Ammon's horn (tissue), 1 donor: ENCODE measurements around the gene ENSA.
A peak's percentile ranks its signal among the peaks of the same experiment; 100 is the strongest.
"Not testable (repeated sequence)": the region's sequence is repeated elsewhere in the genome, so short reads cannot be mapped to it uniquely, and the experiment has no call there.

Experiments used
- DNase-seq: peaks from one replicate; pipeline ENCODE4 v3.0.0-alpha.2; 2016; ENCODE audit warnings: low spot score

Gene ENSA, protein sequence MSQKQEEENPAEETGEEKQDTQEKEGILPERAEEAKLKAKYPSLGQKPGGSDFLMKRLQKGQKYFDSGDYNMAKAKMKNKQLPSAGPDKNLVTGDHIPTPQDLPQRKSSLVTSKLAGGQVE

DNA sequence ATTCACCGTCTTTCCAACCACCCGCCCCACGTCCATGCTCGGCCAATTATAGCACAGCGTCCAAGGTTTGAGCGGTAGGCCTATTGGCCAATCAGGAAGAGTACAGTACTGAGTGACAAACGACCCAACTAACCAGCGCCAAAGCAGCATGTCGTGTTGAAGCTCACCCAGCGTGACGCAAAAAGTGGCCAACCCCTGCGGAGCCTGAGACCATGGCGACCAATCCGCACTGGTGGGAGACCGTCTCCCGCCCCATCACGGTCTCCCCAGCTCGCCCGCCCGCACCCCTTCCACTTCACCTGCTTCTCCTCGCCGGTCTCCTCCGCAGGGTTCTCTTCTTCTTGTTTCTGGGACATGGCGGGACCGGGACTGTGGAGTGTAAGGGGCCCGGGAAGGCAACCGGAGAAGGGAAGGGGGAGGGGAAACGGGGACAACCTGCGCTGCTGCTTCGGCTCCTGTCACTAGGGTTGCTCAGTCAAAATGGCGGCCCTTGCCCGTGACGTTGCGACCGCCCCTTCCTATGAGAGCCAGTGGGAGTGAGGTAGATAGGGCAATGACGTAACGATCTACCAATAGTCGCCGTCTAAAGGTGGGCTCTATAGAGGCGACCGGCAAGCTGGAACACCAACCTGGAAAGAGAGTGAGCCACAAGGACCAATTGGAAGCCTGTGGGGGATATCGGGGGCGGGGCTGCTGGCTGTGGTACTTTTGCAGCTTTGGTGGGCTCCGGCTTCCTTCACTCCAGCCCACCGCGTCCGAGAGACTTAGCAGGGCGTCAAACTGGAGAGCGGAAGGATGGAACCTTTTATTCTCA lies at the start of gene ENSA:
TSS of gene ENSA (minus strand) at position 498 of the 814 bp plus-strand sequence. CDS start at position 356, 142 bp downstream.
- peak; percentile 100 for DNase-seq

DNA sequence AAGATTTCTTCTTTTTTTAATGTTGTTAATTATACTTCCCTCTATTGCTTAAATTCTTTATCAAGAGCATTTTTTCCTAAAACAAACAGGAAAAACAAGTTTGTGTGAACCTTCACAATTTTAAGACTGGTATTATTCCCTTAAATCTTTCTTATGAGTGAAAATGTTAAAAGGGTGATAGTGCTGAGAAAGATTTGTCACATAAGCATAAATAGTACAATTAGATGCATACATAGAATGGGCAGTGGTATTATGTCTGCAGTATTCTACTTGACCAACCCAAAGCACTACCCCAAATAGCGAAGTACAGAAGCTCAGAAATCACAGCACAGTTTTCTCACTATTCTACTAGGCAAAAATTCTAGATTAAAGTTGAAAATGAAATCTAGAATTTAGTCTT lies 49.6 kb upstream of the ENSA start:
- no peak for DNase-seq

DNA sequence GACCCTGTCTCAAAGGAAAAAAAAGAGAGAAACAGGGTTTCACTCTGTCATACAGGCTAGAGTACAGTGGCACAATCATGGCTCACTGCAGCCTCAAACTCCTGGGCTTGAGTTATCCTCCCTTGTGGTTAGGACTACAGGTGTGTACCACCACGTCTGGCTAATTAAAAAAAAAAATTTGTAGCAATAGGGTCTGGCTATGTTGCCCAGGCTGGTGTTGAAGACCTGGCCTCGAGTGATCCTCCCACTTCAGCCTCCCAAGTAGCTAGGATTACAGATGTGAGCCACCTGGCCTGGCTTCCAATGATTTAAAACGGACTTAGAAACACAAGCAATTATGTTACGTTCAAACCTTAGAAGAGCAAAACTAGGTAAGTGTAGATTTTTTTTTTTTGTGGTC lies 45.5 kb upstream of the ENSA start:
- DNase-seq, result no peak

DNA sequence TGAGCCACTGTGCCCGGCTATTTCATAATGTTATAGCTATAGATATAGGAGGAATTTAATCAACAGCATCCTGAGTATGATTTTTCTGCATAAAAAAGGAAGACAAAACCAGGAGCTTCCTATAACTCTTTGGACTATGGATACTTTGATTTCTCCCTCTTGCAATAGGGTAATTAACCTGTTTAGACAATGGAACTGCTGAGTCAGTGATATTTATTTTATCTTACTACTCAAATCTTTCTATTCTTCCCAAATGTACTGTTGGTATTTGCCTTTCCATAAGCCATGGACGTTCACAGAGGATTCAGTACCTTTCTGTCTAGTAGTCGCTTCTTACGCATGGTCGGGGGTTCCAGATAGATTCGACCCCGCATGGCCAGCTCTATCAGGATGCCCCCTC lies 33.9 kb upstream of the ENSA start:
- DNase-seq, result no peak

DNA sequence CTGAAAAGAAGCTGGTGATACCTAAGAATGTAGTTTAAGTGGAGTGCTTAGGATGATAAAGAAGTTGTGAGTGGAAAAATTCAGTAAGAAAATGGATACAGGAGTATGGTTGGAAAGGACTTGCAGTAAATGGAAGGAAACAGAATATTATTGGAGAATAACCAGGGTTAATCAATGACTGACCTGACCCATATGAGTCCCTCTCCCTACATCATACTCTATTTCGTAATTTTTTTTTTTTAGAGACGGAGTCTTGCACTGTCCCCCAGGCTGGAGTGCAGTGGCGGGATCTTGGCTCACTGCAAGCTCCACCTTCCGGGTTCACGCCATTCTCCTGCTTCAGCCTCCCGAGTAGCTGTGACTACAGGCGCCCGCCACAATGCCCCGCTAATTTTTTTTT lies 33.4 kb upstream of the ENSA start:
- DNase-seq, result no peak

DNA sequence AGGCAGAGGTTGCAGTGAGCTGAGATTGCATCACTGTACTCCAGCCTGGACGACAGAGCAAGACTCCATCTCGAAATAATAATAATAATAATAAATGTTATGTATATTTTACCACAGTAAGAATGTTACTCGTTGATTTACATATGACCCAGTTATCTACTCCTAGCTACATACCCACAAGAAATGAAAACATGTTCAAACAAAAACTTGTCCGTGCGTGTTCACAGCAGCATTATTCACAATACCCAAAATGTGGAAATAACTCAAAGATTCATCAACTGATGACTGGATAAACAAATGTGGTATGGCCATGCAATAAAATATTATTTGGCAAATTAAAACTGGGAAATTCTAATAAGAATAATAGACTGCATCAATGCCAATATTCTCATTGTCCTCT lies 31.7 kb upstream of the ENSA start:
- no peak for DNase-seq

DNA sequence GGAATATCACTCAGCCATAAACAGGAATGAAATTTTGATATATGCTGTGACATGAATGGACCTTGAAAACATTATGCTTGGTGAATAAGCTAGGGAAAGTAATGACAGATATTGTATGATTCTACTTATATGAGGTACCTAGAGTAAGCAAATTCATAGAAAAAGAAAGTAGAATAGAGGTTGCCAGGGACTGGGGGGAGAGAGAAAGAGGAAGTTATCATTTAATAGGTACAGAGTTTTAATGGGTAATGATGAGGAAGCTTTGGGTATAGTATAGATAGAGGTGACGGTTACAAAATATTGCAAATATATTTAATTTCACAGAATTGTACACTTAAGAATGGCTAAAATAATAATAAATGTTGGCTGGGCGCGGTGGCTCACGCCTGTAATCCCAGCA lies 31.2 kb upstream of the ENSA start:
- DNase-seq, result no peak

DNA sequence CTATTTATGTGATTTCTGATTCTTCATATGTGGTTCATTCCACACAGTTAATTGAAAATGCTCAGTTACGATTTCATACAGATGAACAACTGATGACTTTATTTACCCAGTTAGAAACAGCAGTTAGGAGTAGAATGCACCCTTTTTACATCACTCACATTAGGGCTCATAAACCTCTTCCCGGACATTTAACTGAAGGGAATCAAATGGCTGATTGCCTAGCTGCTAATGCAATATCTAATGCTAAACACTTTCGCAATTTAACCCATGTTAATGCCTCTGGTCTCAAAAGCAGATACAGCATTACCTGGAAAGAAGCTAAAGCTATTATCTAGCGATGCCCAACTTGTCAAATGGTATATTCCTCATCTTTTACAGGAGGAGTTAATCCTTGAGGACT lies 27.7 kb upstream of the ENSA start:
- not testable (repeated sequence) for DNase-seq

DNA sequence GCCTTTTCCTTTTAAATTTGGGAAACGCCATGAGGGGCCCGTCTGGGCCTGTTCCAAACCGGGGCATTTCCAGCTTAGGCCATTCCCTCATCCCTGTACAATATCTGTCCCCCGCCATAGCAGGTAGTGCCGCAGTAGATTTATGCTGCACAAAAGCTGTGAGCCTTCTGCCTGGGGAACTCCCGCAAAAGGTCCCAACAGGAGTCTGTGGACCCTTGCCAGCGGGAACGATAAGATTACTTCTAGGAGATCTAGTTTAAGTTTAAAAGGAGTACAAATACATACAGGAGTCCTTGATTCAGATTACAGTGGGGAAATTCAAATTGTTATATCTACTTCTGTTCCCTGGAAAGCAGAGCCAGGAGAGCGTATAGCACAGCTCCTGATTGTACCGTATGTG lies 25.2 kb upstream of the ENSA start:
- DNase-seq, result not testable (repeated sequence)

DNA sequence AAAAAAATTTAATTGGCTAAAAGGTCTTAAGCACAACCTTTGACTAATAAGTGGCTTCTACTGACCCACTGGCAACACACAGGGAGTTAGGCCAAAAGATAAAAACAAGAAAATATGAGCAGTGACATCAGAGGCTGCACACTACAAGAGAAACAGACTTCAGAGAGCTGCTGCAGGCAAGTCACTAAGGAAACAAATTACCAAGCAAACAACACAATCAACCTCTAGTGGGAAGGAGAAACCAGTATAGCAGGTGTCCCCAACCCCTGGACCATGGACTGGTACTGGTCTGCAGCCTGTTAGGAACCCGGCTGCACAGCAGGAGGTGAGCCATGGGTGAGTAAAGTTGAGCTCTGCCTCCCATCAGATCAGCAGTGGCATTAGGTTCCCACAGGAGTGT lies 20.8 kb upstream of the ENSA start:
- no peak for DNase-seq

DNA sequence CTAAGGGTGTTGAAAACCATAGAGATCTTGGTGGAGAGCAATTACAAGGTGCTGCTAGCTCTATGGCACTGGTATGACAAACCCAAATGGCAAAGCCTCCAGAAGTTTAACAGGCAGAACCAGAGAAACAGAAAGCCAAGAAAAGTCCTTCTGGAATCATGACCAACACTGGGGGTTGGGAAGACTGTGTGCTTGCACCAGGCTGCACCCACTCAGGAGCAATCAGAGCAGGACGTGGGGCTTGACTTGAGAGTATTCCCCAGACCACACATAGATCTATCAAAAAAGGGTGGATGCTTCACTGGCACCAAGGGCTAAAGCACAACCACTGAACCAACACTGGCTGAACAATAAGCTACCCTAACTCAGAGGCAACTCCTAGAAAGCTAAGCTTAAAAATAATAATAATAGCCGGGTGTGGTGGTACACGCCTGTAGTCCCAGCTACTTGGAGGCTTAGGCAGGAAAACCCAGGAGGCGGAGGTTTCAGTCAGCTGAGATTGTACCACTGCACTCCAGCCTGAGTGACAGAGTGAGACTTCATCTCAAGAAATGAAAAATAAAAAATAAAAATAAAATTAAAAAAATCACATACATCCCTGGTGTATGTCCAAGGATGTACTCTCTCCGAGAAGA lies 20.1 kb upstream of the ENSA start:
- no peak for DNase-seq

DNA sequence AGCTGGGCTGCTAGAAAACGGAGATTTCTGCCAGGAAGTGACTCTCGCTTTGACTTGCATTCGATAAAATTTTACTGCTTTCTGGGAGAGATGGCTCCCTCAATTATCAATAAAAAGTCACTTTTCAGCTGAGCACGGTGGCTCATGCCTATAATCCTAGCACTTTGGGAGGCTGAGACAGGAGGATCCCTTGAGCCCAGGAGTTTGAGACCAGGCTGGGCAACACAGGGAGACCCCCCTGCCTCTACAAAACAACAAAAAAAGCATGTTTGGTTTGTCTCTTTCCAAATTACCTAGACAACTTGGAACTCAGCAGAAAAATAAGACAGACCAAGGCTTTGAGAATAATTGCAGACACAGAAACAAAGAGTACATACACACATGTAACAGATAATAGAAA lies 12.9 kb upstream of the ENSA start:
- DNase-seq, result no peak

DNA sequence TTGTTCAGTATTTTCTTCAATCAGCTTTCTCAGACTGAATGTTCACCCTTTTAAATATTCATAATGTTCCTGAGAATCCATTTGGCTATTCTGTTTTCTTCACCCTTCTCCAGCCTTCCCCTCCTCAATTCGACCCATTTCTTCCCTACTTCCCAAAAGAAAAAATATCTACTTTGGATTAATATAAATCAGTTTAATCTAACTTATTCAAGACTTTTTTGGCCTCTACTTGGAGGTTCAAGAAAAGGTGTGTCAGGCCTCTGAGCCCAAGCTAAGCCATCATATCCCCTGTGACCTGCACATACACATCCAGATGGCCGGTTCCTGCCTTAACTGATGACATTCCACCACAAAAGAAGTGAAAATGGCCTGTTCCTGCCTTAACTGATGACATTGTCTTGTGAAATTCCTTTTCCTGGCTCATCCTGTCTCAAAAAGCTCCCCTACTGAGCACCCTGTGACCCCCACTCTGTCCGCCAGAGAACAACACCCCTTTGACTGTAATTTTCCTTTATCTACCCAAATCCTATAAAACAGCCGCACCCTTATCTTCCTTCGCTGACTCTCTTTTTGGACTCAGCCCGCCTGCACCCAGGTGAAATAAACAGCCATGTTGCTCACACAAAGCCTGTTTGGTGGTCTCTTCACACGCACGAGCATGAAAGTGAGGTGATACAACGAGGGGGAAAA lies 11.9 kb upstream of the ENSA start:
- not testable (repeated sequence) for DNase-seq

DNA sequence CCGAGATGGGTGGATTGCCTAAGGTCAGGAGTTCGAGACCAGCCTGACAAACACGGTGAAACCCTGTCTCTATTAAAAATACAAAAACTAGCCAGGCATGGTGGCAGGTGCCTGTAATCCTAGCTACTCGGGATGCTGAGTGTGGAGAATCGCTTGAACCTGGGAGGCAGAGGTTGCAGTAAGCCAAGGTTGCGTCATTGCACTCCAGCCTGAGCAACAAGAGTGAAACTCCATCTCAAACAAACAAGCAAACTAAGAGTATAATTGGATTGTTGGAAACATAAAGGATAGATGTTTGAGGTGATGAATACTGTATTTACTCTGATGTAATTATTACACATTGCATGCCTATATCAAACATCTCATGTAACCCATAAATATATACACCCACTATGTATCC lies 9.0 kb upstream of the ENSA start:
- DNase-seq, result not testable (repeated sequence)

DNA sequence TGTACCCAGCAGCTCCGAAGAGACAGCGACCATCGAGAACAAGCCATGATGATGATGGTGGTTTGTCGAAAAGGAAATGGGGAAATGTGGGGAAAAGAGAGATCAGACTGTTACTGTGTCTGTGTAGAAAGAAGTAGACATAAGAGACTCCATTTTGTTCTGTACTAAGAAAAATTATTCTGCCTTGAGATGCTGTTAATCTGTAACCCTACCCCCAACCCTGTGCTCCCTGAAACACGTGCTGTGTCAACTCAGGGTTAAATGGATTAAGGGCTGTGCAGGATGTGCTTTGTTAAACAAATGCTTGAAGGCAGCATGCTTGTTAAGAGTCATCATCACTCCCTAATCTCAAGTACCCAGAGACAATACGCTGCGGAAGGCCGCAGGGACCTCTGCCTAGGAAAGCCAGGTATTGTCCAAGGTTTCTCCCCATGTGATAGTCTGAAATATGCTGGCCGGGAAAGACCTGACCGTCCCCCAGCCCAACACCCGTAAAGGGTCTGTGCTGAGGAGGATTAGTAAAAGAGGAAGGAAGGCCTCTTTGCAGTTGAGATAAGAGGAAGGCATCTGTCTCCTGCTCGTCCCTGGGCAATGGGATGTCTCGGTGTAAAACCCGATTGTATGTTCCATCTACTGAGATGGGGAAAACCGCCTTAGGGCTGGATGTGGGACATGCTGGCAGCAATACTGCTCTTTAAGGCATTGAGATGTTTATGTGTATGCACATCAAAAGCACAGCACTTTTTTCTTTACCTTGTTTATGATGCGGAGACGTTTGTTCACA lies 5.6 kb upstream of the ENSA start:
- not testable (repeated sequence) for DNase-seq

DNA sequence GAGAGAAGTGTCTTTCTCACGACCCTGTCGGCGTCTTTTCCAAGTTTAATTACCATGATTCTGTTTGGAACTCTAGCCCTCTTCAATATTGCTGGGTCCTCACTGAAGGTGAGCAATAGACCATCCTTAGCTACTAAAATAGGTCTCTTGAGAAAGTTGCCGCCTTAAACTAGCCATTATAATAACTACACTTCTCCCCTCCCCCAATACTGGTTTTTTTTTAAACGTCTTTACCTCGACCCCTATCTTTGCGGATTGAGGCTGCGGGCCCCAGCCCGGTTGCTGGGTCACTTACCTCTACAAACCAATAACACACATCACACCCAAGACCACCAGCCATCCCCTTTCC lies 672 bp downstream of the ENSA start:
- DNase-seq, result no peak

DNA sequence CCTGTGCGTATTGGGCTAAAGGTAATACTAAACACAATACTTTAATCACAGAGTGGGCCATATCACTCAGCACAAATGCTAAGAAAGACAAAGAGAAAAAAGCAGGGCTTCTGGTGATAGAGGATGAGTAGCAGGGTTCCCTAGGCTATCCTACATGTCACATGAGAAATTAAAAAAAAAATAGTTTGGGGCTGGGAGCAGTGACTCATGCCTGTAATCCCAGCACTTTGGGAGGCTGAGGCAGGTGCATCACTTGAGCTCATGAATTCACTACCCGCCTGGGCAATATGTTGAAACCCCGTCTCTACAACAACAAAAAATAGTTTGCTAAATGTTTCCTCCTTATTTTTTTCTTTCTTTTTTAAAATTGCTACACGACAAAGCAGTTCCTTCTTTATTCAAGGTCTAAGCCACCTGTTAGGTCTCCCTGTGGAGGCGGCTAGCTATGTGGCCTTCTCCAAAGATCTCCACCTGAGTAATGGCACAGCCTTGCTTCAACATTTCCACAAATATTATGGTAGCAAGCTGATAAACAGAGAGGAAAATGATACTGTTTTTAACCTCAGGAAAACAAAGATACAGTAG lies 1.5 kb downstream of the ENSA start:
- no peak for DNase-seq

DNA sequence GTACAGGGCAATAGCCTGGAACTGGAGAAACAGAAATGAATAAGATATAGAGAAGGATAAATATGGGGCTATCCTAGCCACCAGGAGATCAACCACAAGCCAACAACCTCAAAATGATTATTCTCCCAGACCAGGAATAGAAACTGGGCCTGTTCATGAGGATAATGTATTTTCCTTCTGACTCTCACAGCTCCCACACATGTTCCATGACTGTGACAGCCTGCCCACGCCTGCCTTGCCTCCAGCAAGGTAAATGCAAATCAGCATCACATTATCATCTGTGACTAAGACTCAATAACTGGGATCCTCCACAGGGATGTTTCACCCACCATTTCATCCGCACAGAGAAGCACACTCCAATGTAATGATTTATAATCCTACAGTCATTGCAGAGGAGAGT lies 3.3 kb downstream of the ENSA start:
- DNase-seq, result peak; percentile 85

DNA sequence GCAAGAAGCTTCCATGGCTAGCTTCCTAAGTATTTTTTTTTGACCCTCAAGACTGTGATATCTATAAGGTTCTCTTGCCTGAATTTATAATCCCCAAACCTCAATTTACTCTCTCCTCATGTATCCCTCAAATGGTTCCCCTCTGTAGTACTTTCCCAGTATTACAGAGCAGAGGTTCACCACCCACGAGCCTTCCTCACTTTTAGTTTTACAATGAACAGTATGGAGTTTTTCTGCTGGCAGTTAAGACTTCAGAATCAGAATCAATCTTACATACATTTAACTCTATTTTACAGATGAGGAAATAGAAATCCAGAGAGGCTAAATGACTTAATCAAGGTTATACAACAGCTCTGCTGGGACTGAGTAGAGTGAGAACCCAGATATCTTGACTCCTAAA lies 4.9 kb downstream of the ENSA start:
- not testable (repeated sequence) for DNase-seq

DNA sequence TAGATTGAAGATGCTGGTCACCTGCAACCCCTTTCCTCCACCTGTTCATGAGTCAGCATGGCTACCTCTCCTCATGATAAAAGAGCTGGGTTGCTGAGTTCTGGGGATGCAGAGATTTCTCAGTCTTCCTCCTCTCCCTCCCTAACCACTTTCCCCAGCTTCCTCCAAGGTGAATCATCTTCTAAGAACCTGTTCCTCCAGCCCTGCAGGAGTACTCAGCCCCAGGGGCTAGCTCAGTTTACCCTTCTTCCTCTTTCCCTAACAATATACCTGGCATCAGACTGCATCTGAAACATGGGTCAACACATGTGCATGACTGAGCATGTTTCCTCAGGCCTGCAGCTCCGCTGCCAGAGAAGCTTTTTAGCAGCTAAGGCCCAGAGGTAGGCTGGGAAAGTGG lies 5.3 kb downstream of the ENSA start:
- DNase-seq, result not testable (repeated sequence)

DNA sequence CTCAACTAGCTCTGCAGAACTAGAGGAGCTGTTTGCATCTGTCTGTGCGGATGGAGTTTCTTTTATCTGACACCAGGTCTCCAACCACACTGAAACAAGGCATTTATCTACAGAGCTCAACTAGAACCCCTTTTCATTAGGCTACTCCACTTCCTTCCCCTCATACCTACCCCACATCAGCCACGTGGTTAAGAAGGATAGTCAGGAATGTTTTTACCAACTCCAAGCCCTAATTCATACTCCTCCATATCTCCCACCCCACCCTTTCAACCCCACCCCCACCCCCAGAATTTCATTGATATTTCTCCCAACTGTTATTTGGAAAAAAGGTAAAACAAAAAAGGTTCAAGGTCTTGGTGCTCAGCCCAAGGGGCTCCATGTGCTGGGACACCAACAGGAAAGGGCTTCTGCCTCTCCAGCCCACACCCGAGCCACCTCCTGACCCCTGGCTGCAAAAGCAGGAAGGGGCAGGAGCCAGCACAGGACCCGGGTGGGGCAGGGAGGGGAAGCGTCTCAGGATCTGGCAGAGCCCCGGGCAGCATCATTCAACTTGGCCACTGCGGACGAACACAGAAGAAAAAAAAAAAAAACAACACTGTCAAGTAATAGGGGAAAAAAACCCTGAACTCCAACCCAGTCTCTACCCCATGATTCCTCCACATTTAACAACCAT lies 7.0 kb downstream of the ENSA start:
- DNase-seq, result no peak
